Liver (tissue), 3 donors: ENCODE data around the gene BICDL1.

Experiments used
- CTCF ChIP-seq: fragments of 150-350 bp; IDR thresholded peaks from 2 replicates; pipeline ENCODE4 v1.5.1; 2017; ENCODE audit warnings: improper control_type of control experiment, low read depth, low read length; ENCODE audit not compliant: missing input control
- GABPA ChIP-seq, 2 donors: IDR thresholded peaks in 1 of 2; conservative IDR thresholded peaks in 1 of 2; 2 replicates each; pipeline ENCODE4 v1.6.1; 2016; ENCODE audit warnings: antibody characterized with exemption in 2 of 2, mild to moderate bottlenecking in 1 of 2, moderate library complexity in 1 of 2
- RAD21 ChIP-seq, 2 donors: IDR thresholded peaks; 2 replicates each; pipeline ENCODE4 v1.6.1; 2016; ENCODE audit warnings: antibody characterized with exemption in 2 of 2, mild to moderate bottlenecking in 2 of 2
- REST ChIP-seq: IDR thresholded peaks from 2 replicates; pipeline ENCODE4 v1.6.1; 2016; ENCODE audit warnings: antibody characterized with exemption, mild to moderate bottlenecking
- RXRA ChIP-seq, 2 donors: IDR thresholded peaks; 2 replicates each; pipeline ENCODE4 v1.6.1; 2017 to 2018; ENCODE audit warnings: antibody characterized with exemption in 2 of 2, mild to moderate bottlenecking in 1 of 2
- SP1 ChIP-seq: IDR thresholded peaks from 2 replicates; pipeline ENCODE4 v1.6.1; 2018; ENCODE audit warnings: antibody characterized with exemption, mild to moderate bottlenecking
- TAF1 ChIP-seq: conservative IDR thresholded peaks from 2 replicates; pipeline ENCODE4 v1.6.1; 2016; ENCODE audit warnings: antibody characterized with exemption, mild to moderate bottlenecking
- TF ChIP-seq, protein P1 (sequence below): IDR thresholded peaks from 2 replicates; pipeline ENCODE4 v1.6.1; 2016; ENCODE audit warnings: antibody characterized with exemption
- donor health status: healthy.
- donor health status: healthy.

DNA sequence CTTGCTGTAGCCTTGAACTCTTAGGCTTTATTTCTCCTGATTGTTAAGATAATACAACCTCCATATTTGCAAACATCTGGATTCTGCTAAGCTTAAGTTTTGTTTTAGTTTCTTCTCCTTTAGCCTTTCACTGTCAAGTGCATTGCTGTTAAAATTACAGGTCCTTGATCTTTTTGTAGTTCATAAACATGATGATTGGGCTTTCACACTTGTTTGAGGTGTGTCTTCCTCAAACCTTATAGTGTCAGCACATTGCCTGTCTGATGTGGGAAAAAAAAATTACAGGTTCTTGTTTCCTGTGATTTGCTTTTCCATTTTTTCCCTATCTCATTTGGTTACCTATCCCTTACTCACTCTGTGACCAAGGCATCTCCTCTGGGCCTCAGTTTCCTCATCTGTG, 59.2 kb downstream of the BICDL1 start:
- no peak for TF ChIP-seq CTCF
- TF ChIP-seq, protein P1, sequence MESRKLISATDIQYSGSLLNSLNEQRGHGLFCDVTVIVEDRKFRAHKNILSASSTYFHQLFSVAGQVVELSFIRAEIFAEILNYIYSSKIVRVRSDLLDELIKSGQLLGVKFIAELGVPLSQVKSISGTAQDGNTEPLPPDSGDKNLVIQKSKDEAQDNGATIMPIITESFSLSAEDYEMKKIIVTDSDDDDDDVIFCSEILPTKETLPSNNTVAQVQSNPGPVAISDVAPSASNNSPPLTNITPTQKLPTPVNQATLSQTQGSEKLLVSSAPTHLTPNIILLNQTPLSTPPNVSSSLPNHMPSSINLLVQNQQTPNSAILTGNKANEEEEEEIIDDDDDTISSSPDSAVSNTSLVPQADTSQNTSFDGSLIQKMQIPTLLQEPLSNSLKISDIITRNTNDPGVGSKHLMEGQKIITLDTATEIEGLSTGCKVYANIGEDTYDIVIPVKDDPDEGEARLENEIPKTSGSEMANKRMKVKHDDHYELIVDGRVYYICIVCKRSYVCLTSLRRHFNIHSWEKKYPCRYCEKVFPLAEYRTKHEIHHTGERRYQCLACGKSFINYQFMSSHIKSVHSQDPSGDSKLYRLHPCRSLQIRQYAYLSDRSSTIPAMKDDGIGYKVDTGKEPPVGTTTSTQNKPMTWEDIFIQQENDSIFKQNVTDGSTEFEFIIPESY, result no peak
- TF ChIP-seq RAD21 (IDR thresholded peaks at IDR 0.05), result no peak
- TF ChIP-seq TAF1, result no peak
- TF ChIP-seq GABPA (IDR thresholded peaks at IDR 0.05 in 1 of 2, conservative IDR thresholded peaks at IDR 0.05 in 1 of 2), result no peak
- no peak for TF ChIP-seq SP1
- TF ChIP-seq REST, result no peak
- no peak for TF ChIP-seq RXRA (IDR thresholded peaks at IDR 0.05)
